WTC11 (cell line): Measurements from ENCODE around the gene SEC61A2.

Source experiments
- CTCF ChIP-seq: fragments of 200-600 bp; IDR thresholded peaks from 2 replicates; pipeline ENCODE4 v1.8.0; 2022; ENCODE audit warnings: antibody characterized with exemption
- ESRRA ChIP-seq: sonication (generic); formaldehyde crosslinking; IDR thresholded peaks from 2 replicates; pipeline ENCODE4 v1.8.1; 2022; ENCODE audit warnings: mild to moderate bottlenecking, missing genetic modification reagents, borderline replicate concordance
- FOXJ3 ChIP-seq: sonication (generic); formaldehyde crosslinking; IDR thresholded peaks from 2 replicates; pipeline ENCODE4 v1.9.0; 2021; ENCODE audit warnings: missing genetic modification reagents, mild to moderate bottlenecking, borderline replicate concordance
- FOXP1 ChIP-seq: sonication (generic); formaldehyde crosslinking; IDR thresholded peaks from 2 replicates; pipeline ENCODE4 v1.8.0; 2022; ENCODE audit warnings: missing genetic modification reagents, mild to moderate bottlenecking, moderate library complexity, borderline replicate concordance
- HMGXB4 ChIP-seq: sonication (generic); formaldehyde crosslinking; IDR thresholded peaks from 2 replicates; pipeline ENCODE4 v1.8.1; 2023; ENCODE audit warnings: mild to moderate bottlenecking, moderate library complexity, missing genetic modification reagents
- PRDM15 ChIP-seq: sonication (generic); formaldehyde crosslinking; IDR thresholded peaks from 2 replicates; pipeline ENCODE4 v1.8.0; 2022; ENCODE audit warnings: missing genetic modification reagents
- PREB ChIP-seq: sonication (generic); formaldehyde crosslinking; IDR thresholded peaks from 2 replicates; pipeline ENCODE4 v1.8.1; 2022; ENCODE audit warnings: mild to moderate bottlenecking, missing genetic modification reagents, moderate library complexity, borderline replicate concordance
- USF2 ChIP-seq: sonication (generic); formaldehyde crosslinking; IDR thresholded peaks from 2 replicates; pipeline ENCODE4 v1.8.1; 2023; ENCODE audit warnings: mild to moderate bottlenecking, missing genetic modification reagents, moderate library complexity
- ZNF121 ChIP-seq: sonication (generic); formaldehyde crosslinking; IDR thresholded peaks from 2 replicates; pipeline ENCODE4 v1.8.0; 2023; ENCODE audit warnings: missing genetic modification reagents
- ZNF138 ChIP-seq: sonication (generic); formaldehyde crosslinking; conservative IDR thresholded peaks from 2 replicates; pipeline ENCODE4 v1.8.1; 2022; ENCODE audit warnings: mild to moderate bottlenecking, moderate library complexity, missing genetic modification reagents
- ZNF396 ChIP-seq: fragments of 250-450 bp; sonication (Bioruptor Pico); IDR thresholded peaks from 2 replicates; pipeline ENCODE4 v1.8.0; 2021; ENCODE audit warnings: mild to moderate bottlenecking, moderate library complexity, borderline replicate concordance
- TF ChIP-seq, protein P1 (sequence below): sonication (generic); formaldehyde crosslinking; IDR thresholded peaks from 2 replicates; pipeline ENCODE4 v1.8.1; 2022; ENCODE audit warnings: low read depth, missing genetic modification reagents, borderline replicate concordance
- TF ChIP-seq, protein P2 (sequence below): sonication (generic); formaldehyde crosslinking; IDR thresholded peaks from 2 replicates; pipeline ENCODE4 v1.8.1; 2022; ENCODE audit warnings: low read depth, mild to moderate bottlenecking, moderate library complexity, missing genetic modification reagents, borderline replicate concordance
- TF ChIP-seq, protein P3 (sequence below): sonication (generic); formaldehyde crosslinking; IDR thresholded peaks from 2 replicates; pipeline ENCODE4 v1.8.0; 2022; ENCODE audit warnings: mild to moderate bottlenecking, missing genetic modification reagents

GRCh38 chr10:12195281-12195602 lies 65.8 kb downstream of the SEC61A2 start:
- no peak for TF ChIP-seq CTCF
- no peak for TF ChIP-seq USF2 (CRISPR knock-in tag)
- TF ChIP-seq, protein P1, sequence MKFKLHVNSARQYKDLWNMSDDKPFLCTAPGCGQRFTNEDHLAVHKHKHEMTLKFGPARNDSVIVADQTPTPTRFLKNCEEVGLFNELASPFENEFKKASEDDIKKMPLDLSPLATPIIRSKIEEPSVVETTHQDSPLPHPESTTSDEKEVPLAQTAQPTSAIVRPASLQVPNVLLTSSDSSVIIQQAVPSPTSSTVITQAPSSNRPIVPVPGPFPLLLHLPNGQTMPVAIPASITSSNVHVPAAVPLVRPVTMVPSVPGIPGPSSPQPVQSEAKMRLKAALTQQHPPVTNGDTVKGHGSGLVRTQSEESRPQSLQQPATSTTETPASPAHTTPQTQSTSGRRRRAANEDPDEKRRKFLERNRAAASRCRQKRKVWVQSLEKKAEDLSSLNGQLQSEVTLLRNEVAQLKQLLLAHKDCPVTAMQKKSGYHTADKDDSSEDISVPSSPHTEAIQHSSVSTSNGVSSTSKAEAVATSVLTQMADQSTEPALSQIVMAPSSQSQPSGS (CRISPR knock-in tag): no peak
- no peak for TF ChIP-seq FOXJ3 (CRISPR knock-in tag)
- no peak for TF ChIP-seq PRDM15 (CRISPR knock-in tag)
- no peak for TF ChIP-seq HMGXB4
- no peak for TF ChIP-seq ZNF138 (CRISPR knock-in tag)
- no peak for TF ChIP-seq FOXP1 (CRISPR knock-in tag)
- TF ChIP-seq, protein P2, sequence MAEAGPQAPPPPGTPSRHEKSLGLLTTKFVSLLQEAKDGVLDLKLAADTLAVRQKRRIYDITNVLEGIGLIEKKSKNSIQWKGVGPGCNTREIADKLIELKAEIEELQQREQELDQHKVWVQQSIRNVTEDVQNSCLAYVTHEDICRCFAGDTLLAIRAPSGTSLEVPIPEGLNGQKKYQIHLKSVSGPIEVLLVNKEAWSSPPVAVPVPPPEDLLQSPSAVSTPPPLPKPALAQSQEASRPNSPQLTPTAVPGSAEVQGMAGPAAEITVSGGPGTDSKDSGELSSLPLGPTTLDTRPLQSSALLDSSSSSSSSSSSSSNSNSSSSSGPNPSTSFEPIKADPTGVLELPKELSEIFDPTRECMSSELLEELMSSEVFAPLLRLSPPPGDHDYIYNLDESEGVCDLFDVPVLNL (CRISPR knock-in tag): no peak
- no peak for TF ChIP-seq ZNF396 (CRISPR knock-in tag)
- no peak for TF ChIP-seq ZNF121 (CRISPR knock-in tag)
- TF ChIP-seq, protein P3, sequence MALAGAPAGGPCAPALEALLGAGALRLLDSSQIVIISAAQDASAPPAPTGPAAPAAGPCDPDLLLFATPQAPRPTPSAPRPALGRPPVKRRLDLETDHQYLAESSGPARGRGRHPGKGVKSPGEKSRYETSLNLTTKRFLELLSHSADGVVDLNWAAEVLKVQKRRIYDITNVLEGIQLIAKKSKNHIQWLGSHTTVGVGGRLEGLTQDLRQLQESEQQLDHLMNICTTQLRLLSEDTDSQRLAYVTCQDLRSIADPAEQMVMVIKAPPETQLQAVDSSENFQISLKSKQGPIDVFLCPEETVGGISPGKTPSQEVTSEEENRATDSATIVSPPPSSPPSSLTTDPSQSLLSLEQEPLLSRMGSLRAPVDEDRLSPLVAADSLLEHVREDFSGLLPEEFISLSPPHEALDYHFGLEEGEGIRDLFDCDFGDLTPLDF (CRISPR knock-in tag): no peak
- no peak for TF ChIP-seq ESRRA (CRISPR knock-in tag)
- no peak for TF ChIP-seq PREB (CRISPR knock-in tag)
